SKM-1 treated with dmso at 0.1 percent for 144 hours (cell line): ENCODE measurements around the gene KRT84.

Experiments
- DNase-seq: peaks from one replicate; lab custom pipeline; 2025; ENCODE audit not compliant: unreplicated experiment; lab: John Stamatoyannopoulos, UW

Gene KRT84, protein sequence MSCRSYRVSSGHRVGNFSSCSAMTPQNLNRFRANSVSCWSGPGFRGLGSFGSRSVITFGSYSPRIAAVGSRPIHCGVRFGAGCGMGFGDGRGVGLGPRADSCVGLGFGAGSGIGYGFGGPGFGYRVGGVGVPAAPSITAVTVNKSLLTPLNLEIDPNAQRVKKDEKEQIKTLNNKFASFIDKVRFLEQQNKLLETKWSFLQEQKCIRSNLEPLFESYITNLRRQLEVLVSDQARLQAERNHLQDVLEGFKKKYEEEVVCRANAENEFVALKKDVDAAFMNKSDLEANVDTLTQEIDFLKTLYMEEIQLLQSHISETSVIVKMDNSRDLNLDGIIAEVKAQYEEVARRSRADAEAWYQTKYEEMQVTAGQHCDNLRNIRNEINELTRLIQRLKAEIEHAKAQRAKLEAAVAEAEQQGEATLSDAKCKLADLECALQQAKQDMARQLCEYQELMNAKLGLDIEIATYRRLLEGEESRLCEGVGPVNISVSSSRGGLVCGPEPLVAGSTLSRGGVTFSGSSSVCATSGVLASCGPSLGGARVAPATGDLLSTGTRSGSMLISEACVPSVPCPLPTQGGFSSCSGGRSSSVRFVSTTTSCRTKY

DNA sequence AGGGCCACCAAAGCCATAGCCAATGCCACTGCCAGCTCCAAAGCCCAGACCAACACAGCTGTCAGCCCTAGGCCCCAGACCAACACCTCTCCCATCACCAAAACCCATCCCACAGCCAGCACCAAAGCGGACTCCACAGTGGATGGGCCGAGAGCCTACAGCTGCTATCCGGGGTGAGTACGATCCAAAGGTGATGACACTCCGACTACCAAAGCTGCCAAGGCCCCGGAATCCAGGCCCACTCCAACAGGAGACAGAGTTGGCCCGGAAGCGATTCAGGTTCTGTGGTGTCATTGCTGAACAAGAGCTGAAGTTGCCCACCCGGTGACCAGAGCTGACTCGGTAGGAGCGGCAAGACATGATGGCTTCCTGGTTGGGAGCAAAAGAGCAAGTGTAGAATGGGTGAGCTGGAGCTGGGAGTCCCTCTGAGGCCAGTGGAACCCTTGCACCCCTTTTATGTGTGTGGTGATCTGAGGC is at the start of gene KRT84:
KRT84 (minus strand) TSS at position 427 of the 477 bp plus-strand sequence; CDS start at position 360, 67 bp downstream.
- no peak for DNase-seq

DNA sequence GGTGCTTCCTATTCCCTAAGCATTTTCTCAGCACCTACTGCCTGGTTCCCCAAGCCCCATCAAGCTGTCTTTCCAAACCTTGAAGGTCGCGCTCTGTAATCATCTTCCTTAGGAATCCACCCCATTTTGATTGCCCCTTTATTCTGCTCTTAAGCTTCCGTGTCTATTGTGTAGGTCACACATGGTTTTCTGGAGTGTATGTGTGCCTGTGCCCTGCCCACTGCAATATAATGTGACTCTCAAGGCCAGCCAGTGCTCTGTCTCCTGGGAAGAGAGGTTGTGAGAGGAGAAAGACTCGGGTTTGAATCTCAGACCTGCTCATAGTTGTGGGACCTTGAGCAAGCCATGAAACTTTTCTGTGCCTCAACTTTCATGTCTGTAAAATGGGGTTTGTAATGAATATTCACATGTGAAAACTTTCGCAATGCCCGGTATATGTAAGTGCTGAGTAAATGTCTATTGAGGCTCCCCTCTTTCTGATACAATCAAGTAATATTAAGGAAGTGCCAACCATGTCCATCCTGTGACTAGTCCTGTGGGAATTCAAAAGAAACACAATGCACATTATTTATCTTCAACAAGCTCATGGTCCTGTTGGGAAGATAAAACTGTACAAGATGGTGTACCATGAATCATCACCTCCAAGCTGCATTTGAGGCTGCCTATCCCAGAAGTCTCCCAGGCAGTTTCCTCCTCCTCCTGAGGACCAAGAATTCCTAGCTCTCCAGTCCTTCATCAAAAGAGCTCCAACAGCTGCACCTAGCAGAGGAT is 49.5 kb upstream of the KRT84 start:
- DNase-seq = no peak

DNA sequence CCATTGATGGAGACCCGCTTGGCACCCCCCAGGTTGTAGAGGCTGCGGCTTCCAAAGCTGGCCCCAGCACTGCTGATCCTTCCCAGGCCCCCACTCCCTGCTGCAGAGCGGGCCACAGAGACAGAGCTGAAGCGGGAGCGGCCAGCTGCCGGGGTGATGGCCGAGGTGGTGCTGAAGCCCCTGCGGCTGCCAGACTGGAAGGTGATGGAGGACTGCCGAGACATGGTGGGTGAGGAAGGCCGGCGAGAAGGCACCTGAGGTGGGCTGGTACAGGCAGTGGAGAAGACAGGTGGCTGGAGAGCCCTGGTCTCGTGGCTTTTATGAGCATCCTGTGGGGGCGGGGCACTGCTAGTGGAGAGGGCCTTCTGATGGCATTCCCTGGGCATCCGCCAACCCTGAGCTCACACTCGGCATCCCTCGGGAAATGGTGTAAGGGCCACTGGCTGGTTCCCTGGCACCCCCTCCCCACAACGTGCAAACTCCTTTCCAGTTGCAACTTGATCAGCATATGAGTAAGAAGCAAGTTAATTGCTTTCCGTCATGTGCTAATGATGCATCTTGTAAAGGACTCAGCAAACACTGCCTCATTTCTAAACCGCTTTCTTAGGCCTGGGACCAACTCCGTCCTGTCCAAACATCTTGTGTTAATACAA is 48.8 kb upstream of the KRT84 start, which contains the start of gene KRT75:
KRT75 (minus strand) TSS at position 291 of the 653 bp plus-strand sequence; CDS start at position 224, 67 bp downstream.
- DNase-seq = no peak

DNA sequence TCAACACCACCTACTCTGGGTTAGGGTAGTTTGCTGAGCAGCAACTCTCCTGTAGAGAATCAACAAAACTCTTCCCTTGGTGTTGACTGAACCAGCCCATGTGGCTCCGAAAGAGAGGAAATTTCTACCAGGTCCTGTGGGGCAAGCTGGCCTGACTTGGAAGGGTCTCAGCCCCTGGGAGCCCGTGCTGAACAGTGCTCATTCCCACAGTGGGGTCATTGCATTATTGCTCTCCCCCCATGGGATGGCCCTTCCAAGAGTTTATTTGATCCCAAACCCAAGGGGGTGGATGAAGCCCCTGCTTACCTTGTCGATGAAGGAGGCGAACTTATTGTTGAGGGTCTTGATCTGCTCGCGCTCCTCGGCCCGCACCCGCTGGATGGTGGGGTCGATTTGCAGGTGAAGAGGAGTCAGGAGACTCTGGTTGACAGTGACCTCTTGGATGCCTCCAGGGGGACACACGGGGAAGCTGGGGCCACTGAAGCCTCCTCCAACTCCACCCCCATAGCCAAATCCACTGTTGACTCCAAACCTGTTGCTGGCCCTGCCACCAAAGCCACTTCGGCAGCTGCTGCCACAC is 48.1 kb upstream of the KRT84 start:
- DNase-seq = no peak

DNA sequence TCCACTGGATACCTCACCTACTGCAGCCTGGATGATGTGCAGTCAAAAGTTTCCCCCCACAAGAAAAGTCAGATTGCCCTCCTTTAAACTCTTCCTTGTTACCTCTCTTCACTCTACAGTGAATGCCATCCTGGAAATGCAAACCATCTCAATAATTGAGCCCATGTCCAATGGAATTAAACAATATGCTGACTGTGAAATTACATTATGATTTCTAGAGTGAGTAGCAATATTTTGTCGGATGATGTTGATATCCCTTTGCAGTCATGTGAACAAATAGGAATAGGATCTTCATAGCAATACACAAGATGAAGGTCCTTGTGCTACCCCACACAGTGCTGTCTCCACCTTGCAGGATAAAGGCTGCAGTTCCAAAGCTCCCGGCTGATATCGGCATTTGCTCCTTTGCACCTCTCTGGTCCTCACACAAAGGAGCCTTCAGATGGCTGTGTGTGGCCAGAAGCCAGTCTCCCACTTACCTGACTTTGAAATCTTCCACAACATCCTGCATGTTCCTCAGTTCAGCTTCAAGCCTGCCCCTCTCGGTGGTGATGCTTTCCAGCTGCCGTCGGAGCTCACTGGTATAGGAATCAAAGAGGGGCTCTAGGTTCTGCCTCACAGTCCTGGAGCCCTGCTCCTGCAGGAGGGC is 47.2 kb upstream of the KRT84 start:
- DNase-seq = no peak

DNA sequence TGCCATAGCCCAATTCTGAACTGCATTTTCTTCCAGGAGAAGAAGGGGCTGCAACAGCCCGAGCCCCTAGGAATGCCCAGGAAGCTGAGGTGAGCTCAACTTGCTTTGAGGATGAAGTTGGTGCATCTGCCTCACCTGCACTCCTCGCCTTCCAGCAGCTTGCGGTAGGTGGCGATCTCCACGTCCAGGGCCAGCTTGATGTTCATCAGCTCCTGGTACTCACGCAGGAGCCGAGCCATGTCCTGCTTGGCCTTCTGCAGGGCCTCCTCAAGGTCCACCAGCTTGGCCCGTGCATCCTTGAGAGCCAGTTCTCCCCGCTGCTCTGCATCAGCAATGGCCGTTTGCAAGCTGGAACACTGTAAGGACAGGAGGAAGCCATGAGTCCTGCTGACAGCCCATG is 42.7 kb upstream of the KRT84 start:
- no peak for DNase-seq

DNA sequence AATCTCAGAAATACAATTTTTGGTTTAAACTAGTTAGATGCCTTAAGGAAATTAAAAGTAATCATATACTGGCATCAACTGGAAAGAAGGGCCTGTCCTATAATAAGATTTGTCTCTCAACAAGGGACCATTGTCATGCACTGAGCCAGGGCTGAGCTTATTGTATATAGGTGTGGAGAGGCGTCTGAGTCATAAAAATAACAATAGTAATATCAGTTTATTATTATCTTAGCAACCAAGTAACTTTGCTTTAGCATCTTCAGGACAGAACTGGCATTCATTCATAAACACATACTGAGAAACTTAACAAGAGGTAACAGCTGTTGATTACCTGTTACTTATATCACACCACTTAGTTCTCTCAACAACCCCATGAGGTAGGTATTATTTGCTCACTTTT is 41.6 kb upstream of the KRT84 start:
- DNase-seq = no peak

DNA sequence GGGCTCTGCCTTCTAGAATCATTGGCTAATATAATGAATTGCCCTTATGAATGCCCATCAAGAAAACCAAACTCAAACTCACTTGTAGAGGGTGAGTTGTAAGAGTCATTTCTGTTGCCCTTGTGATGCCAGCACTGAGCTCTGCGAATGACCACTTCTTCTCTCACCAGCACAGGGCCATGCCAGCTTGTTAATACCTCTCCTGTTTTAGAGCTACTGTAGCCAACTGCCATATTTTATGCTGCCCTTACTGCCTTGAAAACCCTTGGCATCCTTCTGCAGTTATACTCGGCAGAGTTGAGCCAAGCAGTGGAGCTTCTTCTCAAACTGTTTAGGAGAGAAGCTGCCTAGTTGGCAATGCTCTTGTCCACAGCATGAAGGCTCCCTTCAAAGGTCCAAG is 40.6 kb upstream of the KRT84 start:
- DNase-seq = no peak

DNA sequence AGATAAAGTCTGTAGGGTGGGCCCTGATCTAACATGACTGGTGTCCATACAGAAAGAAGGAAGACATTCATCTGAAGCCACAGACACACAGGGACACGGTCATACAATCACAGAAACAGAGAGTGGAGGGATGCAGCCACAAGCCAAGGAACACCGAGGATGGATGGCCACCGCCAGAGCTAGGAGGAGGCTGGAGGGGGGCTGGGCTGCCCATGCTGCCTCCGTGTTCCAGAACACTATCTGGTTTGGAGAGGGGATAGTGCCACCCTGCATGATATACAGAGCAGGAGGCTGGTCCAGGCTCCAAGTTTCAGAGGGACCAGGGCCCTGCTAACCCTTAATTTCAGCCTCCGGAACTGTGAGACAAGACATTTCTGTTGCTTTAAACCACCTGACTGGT is 40.0 kb upstream of the KRT84 start:
- no peak for DNase-seq

DNA sequence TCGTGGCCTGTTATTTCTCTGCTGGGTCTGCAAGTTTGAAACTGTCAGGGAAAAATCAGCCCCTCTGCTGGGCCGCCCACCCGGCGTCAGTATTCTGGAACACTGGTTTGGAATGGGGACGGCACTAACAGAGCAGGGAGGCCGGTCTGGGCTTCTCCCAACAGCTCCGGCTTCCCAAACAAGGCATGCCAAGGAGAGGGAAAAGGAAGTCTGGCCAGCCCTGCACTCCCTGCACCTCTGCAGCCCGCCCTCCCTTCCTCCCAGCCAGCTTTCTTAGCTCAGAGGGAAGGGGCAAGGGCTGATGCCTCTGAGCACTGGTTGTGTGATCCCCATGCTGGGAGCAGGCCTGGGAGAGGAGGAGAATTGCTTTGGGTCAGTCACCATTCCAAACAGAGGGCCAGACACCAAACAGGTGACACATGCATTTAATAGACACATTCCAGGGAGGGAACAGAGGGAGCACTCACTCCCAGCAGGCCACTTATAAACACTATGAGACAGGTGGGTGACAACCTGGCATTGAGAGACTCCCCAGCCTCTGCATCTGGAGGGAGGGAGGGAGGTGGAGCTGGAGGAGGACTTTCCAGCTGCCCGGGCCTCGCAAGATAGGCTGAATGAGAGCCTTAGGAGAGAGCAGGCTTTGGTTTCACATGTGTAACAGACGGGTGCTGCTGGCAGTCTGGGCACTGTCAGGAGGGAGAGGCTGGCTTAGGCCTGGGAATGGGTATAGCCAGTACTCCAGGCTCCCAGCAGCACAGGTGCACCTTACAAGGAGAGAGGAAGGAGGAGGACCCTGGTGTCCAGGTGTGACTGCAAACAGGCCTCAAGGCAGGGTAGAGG is 38.4 kb upstream of the KRT84 start:
- DNase-seq = no peak

DNA sequence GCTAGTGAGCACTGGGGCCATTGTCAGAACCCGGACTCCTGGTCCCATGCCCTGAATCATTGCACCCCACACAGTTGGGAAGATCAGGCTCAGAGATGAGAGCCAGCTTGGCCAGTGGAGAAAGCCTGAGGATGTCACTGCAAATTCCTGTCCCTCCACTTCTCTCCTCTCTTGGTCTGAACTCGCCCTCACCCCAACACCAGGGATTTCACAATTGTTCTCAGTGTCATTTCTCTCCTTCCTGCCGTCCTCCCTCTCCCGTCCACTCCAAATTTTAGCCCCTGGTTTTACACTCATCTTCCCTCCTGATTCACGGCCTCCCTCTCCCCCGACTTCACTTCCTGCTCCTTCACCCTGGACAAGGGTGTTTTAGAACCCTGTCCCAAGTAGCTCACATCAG is 37.6 kb upstream of the KRT84 start:
- no peak for DNase-seq

DNA sequence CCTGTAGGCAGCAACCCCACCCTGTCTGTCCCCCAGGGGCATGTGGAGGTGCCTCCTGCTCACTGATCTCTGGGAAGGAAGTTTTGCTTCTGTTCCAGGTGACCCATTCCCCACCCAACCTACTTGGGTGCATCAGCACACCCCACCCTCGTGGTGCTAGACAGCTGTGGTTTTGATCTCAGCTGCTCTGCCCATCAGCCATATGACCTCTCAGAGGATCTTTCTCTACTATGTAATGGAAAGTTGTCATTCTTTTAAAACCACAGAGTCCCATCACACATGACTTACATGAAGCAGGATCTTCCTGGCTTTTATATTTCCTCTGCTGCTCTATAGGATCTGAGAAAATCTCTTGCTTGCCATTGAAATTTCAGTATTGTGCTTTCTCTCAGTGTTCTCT is 34.2 kb upstream of the KRT84 start:
- no peak for DNase-seq

DNA sequence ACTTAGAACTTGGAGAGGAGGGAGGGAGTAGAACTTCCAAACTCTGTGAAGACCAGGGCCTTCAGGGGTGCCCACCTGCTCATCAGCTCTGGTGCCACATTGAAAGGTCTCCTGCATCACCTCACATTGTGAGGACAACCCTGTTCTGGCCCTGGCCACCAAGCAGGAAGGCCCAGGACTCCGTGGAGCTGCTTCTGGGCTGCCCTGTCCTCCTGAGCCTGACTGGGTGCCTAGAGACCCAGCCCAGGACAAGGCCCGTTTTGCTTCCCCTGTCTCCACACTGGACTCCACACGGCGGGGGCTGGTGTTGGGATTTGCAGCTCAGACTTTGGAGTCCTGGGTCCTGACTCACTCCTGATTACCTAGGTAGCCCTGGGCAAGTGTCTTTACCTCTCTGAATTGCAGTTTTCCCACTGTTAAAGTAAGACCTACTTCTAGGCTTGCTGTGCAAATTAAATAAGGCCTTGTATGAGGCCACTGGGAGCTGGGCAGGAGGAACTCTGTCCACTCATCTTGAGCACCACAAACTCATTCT is 33.2 kb upstream of the KRT84 start:
- DNase-seq = no peak

DNA sequence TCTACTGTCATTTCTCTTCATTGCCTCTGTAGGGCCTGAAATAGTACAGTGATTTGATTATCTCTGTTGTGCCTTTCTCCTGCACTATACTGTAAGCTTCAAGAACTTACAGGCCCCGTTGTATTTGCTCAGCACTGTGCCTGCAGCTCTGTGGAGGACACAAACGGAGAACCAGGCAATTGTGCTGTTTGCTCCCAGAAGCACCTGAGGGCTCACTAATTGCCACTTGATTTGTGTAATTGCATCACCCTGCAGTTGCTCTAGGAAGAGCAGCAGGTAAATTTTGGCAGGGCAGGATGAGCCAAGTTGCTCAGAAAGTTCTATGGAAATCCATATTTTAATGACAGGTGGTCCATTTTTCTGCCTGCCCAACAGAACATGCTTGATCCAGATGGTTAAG is 32.3 kb upstream of the KRT84 start:
- no peak for DNase-seq

DNA sequence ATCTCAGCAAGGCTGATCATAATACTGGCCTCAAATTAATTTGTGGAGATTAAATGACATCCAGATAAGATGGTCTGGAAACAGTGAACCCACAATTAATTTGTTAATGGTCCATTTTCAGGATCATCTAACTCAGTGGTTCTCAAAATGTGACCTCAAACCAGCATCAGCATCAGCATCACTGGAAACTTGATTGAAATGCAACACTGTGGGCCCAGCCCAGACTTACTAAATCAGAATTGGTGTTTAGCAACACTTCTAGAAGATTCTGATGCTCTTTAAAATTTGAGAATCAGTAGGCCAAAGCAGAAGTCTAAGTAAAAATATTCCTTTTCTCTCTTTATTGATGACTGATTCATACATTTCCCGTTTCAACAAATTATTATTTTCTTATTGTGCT is 31.3 kb upstream of the KRT84 start:
- DNase-seq = no peak

DNA sequence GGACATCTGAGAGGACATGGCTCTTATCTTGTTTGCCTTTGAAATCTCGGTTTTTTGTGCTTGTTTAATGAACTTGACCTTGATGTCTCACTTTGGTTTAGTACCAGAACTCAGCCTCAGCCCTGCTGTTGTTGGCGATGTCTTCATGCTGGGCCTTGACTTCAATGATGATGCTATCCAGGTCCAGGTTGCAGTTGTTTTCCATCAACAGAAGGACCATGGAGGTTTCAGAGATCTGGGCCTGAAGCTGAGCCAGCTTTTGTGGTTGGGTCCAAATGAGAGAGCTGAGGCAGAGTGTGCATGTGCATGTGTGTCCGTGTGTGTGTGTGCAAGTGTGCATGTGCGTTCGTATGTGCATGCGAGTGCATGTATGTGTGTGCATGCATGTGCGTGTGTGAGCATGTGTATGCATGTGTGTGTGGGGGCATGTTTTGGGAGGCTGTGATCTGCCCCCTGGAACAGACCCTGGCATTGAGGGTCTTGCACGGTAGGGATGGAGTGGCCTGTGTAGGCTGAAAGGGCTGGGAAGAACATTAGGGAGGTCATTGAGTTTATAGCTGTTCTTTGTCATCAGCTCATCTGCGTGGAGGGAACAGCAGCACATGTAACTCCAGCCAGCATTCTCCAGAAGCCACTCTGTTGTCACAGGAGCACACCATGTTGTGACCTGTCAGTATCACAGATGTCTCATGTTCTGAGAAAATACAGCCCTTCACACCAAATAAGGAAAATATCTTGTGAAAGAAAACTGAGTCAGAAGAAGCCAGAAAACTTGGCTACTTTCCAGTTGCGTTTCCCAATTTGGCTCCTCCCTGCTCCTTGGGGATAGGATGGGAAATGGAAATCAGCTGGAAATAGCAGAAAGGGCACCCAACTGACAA is 30.7 kb upstream of the KRT84 start:
- no peak for DNase-seq

DNA sequence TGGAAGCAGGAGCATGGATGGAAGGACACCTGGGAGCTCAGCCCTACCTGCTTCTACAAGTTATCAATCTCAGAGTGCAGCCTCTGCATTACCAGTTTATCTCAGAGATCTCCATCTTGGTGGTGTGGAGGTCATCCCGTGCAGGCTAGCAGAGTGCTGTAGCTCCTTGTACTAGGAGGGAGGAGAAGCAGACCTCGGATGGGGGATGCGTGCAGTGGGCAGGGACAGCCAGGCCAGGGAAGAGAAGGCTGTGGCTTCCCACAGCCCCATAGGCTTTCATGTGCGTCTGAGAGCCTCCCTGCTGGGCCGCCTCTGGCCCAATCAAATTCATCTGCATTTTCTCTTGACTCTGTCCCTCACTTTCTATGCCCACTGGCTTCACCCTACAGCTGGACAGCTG is 29.5 kb upstream of the KRT84 start:
- no peak for DNase-seq

DNA sequence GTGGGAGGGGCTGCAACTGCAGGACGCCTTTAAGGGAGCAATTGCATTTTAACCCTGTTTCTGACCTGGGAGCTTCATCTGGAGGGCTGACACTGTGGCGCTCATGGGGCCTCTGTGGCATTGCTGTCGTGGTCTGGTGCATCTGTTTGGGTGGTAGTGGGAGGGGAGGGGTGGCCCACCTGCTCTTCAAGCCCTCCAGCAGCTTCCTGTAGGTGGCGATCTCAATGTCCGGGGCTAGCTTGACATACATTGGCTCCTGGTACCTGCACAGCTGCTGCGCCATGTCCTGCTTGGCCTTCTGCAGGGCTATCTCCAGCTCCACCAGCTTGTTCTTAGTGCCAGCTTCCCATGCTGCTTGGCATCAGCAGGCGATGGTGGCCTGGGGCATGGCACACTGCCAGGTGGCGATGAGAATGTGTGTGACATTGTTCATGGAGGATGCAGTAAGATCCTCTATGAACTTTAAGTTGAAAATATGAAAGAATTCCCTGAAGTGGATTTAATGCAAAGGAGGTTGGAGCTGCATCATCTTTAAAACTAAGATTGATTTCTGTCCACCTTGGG is 28.4 kb upstream of the KRT84 start:
- no peak for DNase-seq
